ENCODE data around the gene GRIK2. TPM values are rescaled to one million over a fixed set of nuclear protein-coding genes. Genes with fewer than 3 reads are reported as not detected.

The GRIK2 gene
- total RNA-seq, 1 experiment from 2014 or later = 0.29 TPM

- Mint-ChIP-seq H3K4me1 (ENCODE audit: low read depth, unreplicated experiment) (no peaks in the 10 kb centered on the region), H3K27ac (ENCODE audit: unreplicated experiment) (no peak overlapping the region), H3K4me3 (ENCODE audit: unreplicated experiment) (no peak overlapping the region), H3K9me3 (ENCODE audit: unreplicated experiment) (no peaks in the 10 kb centered on the region), H3K36me3 (ENCODE audit: insufficient read depth, unreplicated experiment) (no peaks in the 10 kb centered on the region), H3K27me3 (ENCODE audit: insufficient read depth, unreplicated experiment) (no peaks in the 10 kb centered on the region)
- TF ChIP-seq CTCF (IDR thresholded peaks at IDR 0.05; ENCODE audit: insufficient read depth in 1 of 2, low read depth in 1 of 2, low read length in 1 of 2, severe bottlenecking in 1 of 2, unreplicated experiment in 1 of 2) = no peak
- H3K36me3 ChIP-seq (ENCODE audit: control insufficient read depth, insufficient read depth, low read length) = no peaks in the 10 kb centered on the region
- no peak for DNase-seq
- no peaks in the 10 kb centered on the region for H3K4me1 ChIP-seq
- BruUV-seq (replicated peaks) = no TSS peak
- intact Hi-C loops (cut with micrococcal nuclease; ENCODE audit: unreplicated experiment) = no loop called here
- H3K27me3 ChIP-seq (replicated peaks; ENCODE audit: control insufficient read depth, insufficient read depth, low read length) = no peaks in the 10 kb centered on the region
- no peaks in the 10 kb centered on the region for H3K9me3 ChIP-seq
- CTCF ChIA-PET = no interaction called here
- POLR2A ChIA-PET = no interaction called here
- H3K4me3 ChIP-seq (ENCODE audit: low read depth, low read length) = no peak overlapping the region
Observed at GRCh38 chr6:101918471-101918870, 525.0 kb downstream of the GRIK2 start.

- POLR2A ChIA-PET = no interaction called here
- no peak overlapping the region for H3K27ac Mint-ChIP-seq (ENCODE audit: unreplicated experiment)
- no peak for DNase-seq
- no peaks in the 10 kb centered on the region for H3K9me3 ChIP-seq
- intact Hi-C loops (cut with micrococcal nuclease; ENCODE audit: unreplicated experiment) = no loop called here
- H3K36me3 Mint-ChIP-seq (ENCODE audit: insufficient read depth, unreplicated experiment) = no peaks in the 10 kb centered on the region
- BruUV-seq (replicated peaks) = no TSS peak
- CTCF ChIA-PET = no interaction called here
- no peaks in the 10 kb centered on the region for H3K36me3 ChIP-seq (ENCODE audit: control insufficient read depth, insufficient read depth, low read length)
- no peaks in the 10 kb centered on the region for H3K27me3 ChIP-seq (replicated peaks; ENCODE audit: control insufficient read depth, insufficient read depth, low read length)
- H3K27me3 Mint-ChIP-seq (ENCODE audit: insufficient read depth, unreplicated experiment) = no peaks in the 10 kb centered on the region
- H3K4me3 Mint-ChIP-seq (ENCODE audit: unreplicated experiment) = no peak overlapping the region
- H3K4me1 ChIP-seq = no peaks in the 10 kb centered on the region
- H3K4me3 ChIP-seq (ENCODE audit: low read depth, low read length) = no peak overlapping the region
- no peaks in the 10 kb centered on the region for H3K9me3 Mint-ChIP-seq (ENCODE audit: unreplicated experiment)
- no peaks in the 10 kb centered on the region for H3K4me1 Mint-ChIP-seq (ENCODE audit: low read depth, unreplicated experiment)
- no peak for TF ChIP-seq CTCF (IDR thresholded peaks at IDR 0.05; ENCODE audit: insufficient read depth in 1 of 2, low read depth in 1 of 2, low read length in 1 of 2, severe bottlenecking in 1 of 2, unreplicated experiment in 1 of 2)
Observed at GRCh38 chr6:101921829-101922450, 528.4 kb downstream of the GRIK2 start.

- Mint-ChIP-seq H3K4me3 (ENCODE audit: unreplicated experiment) (no peak overlapping the region), H3K36me3 (ENCODE audit: insufficient read depth, unreplicated experiment) (no peaks in the 10 kb centered on the region)
Observed at GRCh38 chr6:101926149-101926925, 532.8 kb downstream of the GRIK2 start.

More at GRCh38 chr6:101926149-101926925, 532.8 kb downstream of the GRIK2 start:
- DNase-seq = no peak
- Mint-ChIP-seq H3K4me1 (ENCODE audit: low read depth, unreplicated experiment) (no peaks in the 10 kb centered on the region), H3K9me3 (ENCODE audit: unreplicated experiment) (no peaks in the 10 kb centered on the region), H3K27me3 (ENCODE audit: insufficient read depth, unreplicated experiment) (no peaks in the 10 kb centered on the region), H3K27ac (ENCODE audit: unreplicated experiment) (no peak overlapping the region)
- no peak for TF ChIP-seq CTCF (IDR thresholded peaks at IDR 0.05; ENCODE audit: insufficient read depth in 1 of 2, low read depth in 1 of 2, low read length in 1 of 2, severe bottlenecking in 1 of 2, unreplicated experiment in 1 of 2)
- POLR2A ChIA-PET = no interaction called here
- Histone ChIP-seq H3K36me3 (ENCODE audit: control insufficient read depth, insufficient read depth, low read length) (no peaks in the 10 kb centered on the region), H3K4me1 (no peaks in the 10 kb centered on the region), H3K27me3 (replicated peaks; ENCODE audit: control insufficient read depth, insufficient read depth, low read length) (no peaks in the 10 kb centered on the region), H3K4me3 (ENCODE audit: low read depth, low read length) (no peak overlapping the region), H3K9me3 (no peaks in the 10 kb centered on the region)
- BruUV-seq (replicated peaks) = no TSS peak
- intact Hi-C loops (cut with micrococcal nuclease; ENCODE audit: unreplicated experiment) = no loop called here
- CTCF ChIA-PET = no interaction called here
